Activated T-cell treated with anti-CD3 and anti-CD28 coated beads for 24 hours (primary cell): ENCODE results near the gene SVEP1.

ENCODE experiments used
- DNase-seq: peaks from one replicate; pipeline ENCODE4 v3.0.0-alpha.2; 2020; ENCODE audit warnings: low read depth

The SVEP1 gene

DNA sequence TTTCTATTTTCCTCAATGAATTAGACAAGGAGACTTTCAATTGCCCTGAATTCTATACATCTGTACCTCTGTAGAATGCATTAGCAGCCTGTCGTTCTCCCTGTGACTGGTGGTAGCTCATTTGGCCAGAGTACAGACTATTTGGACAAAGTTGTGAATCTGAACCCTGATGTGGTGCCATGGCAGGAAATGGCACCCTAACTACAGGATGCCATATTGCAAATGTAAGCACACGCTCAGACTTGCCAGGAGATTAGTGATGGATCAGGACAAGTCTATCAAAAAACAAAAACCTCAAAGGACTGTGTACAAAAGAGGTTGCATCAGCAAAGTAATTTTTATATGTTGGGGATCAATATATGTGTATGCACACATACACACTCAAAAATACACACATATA, 58.3 kb downstream of the SVEP1 start:
- DNase-seq: no peak

DNA sequence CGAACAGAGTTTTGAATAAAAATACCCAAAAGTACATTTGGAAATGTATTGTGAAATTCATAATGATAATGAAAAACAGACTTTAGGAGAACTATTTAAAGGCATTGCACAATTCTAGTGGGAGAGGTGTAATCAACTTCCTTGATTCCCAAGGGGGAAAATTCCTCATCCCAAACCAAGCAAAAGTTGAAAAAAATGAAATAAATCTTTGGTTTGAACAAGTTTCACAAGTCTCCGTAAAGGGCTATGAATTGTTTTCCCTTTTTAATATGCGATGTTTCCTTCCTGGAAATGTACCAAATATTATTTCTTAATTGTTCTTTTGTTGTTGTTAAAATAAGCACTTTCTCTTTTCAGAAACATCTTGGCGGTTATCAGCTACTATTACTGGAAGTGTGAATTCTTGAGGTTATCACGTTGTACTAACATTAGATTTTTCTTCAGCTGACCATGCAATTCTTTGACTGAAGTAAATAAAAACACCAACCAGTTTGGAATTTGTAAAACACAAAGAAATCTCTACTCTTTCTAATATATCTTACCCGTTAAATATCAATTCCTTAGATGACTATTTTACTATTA, 59.3 kb downstream of the SVEP1 start:
- no peak for DNase-seq

DNA sequence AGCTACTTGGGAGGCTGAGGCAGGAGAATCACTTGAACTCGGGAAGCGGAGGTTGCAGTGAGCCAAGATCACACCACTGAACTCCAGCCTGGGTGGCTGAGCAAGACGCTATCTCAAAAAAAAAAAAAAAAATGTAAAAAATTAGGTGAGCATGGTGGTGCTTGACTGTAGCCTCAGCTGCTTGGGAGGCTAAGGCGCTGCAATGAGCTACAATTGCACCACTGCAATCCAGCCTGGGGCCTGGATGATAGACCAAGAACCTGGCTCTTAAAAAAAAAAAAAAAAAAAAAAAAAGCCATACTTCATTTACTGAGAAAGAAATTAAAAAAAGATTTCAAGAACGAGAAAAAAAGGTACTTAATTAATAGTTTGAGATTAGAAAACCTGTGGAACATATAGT, 62.1 kb downstream of the SVEP1 start:
- no peak for DNase-seq

DNA sequence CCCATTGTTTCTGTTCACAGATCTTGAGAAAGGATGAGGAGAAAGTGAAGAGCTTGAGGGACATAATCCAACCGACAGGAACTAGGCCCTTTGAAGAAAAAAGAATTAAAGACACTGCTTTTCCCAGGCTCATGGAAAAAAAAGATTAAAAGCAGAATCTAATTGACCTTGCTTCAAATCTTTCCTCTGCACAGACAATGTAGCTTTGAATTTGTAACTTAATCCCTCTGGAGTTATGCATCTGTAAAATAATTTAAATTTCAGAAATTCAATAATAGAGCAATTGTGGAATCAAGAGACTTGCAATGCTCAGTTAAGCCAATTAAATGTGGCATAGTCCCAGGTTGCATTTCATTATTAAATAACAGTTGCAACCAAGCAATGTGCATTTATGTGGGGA, 64.6 kb downstream of the SVEP1 start:
- DNase-seq: no peak

DNA sequence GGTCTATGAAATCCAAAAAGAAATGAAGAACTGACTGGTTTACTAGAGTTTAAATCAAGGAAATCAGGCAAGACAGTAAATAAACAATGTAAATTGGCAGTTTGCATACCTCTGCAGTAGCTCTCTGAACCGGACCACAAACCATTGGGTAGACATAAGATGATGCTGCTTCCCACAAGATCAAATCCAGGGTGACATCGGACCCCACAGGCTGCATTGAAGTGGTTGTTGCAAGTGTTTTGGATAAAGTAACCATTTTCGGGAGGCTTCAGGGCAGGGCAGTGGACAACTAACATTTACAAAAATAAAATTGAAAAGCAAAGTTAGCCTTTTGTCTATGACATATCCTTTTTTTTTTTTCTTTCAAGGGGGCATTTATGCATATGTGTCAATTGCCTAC, 66.7 kb downstream of the SVEP1 start:
- DNase-seq: no peak

DNA sequence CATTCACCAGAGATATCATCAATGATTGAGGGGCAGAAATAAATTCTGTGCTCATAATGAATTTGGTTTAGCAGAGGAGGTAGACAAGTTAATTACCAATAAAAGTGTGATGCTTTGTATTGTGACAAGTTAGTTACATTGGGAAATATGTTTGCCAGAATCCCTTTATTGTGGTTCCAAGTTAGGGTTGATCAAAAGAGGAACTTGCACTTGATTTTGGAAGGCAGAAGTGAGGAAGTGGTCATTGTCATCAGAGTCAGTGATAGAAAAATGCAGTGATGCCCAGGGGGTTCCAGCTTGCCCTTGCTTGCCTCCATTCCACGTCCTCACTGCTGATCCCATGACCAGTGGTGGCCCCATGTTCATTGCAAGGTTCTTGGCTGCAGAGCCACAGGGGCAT, 69.7 kb downstream of the SVEP1 start:
- no peak for DNase-seq

DNA sequence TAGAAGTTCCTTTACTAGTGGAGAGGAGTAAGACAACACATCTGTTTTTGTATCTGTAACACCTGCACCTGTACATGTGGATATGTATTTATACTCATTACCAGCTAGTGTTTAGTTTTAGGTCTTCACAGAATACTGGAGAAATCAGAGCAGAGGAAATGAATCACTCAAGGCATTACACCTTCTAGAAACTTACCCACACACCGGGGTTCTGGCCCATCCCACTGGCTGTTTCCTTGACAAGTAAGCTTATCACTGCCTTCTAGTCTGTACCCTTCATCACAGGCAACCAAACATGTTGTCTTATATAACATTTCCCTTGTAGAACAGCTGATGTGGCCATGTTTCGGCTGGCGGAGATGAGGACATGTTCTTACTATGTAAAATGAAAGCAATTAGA, 76.7 kb downstream of the SVEP1 start:
- DNase-seq: no peak

DNA sequence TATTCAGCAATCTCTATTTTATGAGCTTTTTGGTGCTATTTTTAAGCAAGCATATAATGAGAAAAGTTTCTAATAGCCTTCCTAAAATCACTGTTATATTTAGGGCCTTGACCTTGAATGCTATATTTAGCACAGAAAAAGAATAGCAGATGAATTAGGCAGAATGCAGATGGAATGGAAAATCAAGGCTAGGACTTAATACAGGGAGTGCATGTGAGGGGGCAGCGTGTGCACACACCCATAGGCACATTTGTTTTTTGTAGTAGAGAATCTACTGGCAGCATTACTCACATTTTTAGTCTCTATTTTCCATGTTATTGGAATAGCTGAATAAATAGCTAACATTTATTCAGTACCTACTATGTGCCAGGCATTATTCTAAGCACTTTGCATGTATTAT, 79.9 kb downstream of the SVEP1 start:
- no peak for DNase-seq

DNA sequence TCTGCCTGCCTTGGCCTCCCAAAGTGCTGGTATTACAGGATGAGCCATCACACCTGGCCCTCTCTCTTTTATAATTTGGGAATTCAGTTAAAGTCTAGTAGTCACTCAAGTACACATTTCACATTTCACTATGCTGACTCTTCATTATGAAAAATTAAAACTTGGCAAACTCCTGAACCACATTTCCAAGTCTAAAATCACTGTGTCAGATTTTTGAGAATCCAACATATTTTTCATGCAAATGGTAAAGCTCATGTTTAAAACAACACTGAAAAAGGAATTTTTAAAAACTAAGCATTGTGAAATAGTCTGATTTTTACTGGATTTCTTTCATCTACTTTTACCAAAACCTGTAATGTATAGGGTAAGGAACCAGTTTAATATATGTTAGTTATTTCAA, 92.3 kb downstream of the SVEP1 start:
- DNase-seq: no peak

DNA sequence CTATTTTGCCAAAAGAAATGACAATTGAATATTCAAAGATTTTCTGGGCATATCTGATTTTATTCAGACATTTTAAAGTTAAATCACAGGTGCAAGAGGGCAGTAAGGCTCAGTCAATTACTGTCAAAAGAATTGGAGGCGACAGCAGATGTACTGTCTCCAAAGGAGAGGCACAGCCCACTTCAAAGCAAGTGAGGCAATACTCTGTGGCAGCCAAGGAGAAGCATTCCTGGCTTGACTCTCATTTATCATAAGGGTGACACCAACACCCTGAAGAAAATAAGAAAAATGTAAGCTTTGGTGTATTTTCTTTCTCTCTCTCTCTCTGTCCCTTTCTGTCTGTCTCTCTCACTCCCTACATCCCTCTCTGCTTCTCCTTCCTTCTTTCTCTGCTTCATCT, 93.3 kb downstream of the SVEP1 start:
- no peak for DNase-seq

DNA sequence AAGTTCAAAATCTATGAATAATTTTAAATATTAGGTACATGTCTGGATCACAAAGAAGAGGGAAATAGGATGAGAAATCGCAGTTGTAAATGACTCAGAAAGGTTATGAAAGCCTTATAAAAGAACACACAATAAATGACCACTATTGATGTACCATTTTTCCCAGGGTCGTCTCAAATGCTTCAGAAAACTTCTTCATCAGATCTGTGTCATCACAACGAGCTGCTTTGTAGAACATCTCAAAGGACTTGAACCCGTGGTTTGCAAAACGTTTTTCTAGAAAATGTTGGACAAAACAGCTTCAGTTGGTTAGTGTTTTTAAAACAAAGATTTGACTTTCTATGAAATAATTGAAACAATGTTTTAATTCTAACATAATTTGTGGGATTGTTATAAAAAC, 100.1 kb downstream of the SVEP1 start:
- no peak for DNase-seq

DNA sequence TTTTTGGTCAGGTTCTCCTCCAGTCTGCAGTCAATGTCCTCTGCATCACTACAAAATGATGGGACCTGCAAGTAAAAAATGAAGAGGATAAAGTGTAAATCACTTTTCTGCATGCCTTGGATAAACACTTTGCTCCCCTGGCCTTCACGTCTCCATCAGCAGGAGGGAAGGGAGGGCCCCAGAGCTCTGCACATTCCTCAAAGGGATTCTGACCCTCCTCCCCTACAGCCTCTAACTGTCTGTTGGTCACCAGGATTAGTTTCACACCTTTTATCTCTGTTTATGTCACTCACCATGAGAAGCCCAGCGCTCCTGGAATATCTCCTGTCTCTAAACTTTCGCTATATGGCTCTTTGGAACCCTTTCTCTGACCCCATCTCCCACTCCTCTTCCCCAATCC, 103.3 kb downstream of the SVEP1 start:
- no peak for DNase-seq

DNA sequence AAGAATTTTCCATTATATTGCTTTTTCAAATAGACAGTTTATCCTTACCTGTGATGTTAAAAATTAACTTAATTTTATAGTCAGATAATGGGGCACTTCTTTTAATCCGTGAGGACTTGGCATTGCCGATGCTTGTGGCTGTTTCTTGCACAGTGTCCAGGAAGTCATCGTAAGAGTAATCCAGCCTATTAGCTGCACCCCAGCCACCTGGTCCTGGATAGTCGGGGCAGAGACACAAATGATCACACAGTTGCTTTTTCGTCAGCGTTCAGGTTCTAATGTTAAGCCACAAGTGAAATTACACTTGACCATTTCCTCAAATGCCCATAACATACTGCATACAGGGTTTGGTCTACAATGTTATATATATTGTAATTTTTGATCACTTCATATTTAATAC, 107.4 kb downstream of the SVEP1 start:
- no peak for DNase-seq

DNA sequence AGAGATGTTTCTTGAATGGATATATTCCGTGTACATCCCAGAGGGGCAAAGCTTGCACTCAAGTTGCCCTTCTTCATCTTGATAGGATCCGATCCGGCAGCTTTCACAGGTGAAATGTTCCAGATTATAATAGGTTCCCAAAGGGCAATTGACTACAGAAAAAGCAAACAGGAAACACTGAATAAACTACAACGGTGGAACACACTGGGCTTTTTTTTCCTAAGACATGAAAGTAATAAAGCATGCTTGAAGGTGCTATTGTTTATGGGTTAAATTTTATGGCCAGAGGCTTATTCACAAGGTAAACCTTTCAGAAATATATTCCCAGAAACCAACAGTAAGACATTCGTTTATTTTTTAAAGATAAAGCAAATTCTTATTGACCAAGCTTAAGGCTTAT, 110.6 kb downstream of the SVEP1 start:
- DNase-seq: no peak

DNA sequence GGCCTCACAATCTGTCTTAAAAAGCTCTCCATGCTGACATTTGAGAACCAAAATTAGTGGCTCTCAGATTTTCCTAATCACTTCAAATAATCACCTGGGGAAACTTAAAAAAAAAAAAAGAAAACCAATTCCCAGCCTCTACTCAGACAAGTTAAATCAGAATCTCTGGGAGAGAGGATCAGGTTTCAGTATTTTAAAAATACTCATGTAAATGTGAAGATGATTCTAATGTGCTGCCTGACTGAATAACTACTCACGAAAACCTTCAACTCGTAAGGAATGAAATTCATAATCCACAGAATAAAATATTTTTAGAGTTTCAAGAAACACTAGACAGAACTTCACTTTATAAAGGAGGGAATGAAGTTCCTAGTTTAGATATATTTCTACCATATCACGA, 114.4 kb downstream of the SVEP1 start:
- no peak for DNase-seq

DNA sequence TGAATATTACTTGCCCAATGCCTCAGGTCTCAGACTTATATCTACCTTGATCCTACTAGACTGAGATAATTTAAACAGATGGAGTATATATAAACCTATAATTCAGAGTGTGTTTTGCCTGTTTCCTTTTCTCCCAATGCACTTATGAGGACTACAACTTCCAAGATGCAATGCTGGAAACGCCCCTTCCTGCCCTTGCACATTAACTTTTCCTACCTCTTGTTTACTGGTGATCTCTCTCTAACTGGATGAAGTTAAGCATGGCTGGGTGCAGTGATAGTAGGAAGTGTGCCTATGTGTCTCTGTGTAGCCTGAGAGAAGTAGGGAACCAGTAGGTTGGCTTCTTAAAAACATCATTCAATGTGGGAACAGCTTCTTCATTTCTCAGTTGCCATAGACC, 115.2 kb downstream of the SVEP1 start:
- no peak for DNase-seq

DNA sequence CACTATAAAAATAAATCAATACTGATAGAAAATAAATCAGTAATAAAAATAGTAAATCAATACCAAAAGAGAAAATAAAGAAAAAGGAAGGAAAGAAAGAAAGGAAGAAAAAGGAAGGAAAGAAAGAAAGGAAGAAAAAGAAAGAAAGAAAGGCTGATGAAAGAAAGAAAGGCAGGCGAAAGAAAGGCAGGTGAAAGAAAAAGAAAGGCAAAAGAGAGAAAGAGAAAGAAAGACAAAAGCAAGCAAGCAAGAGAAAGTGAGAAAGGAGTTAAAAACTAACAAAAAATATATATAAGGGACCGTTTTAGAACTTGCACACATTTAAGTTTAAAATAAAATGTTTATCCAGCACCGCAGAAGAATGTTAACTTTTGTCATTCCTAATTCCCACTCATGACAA, 116.0 kb downstream of the SVEP1 start:
- no peak for DNase-seq

DNA sequence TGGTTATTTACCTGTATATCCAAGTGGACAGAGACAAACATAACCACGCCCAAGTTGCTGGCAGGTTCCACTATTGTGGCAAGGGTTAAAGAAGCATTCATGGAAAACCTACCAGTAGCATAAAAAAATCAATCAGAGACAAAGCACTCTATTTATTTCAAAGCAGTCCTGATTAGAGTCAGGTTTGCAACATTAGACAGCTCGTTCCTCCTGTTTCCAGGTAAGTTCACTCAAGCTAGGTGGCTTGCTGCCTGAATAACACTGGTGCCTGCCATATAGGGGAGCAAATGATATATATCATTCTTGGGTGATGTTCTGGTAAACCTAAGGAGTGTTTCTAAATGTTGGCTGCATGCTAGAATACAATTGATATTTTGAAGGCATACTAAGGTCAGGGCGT, 122.3 kb downstream of the SVEP1 start:
- DNase-seq: no peak

DNA sequence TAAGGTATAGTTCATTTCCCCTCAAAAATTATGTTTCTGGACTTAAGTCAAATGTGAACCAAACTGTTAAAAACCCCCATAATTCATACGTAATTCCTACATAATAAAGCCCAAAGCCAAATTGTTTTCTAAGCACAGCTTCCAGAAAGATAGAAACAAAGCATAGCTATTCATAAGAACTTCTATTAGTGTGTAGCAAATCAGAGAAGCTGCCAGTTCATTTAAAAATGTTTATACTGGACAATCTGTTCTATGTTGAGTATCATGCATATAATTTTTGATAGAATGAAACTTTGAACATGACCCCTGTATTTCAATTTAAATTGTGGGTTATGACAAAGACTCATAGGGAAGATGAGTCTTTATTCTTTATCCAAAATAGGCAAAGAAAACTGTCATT, 122.9 kb downstream of the SVEP1 start:
- no peak for DNase-seq

DNA sequence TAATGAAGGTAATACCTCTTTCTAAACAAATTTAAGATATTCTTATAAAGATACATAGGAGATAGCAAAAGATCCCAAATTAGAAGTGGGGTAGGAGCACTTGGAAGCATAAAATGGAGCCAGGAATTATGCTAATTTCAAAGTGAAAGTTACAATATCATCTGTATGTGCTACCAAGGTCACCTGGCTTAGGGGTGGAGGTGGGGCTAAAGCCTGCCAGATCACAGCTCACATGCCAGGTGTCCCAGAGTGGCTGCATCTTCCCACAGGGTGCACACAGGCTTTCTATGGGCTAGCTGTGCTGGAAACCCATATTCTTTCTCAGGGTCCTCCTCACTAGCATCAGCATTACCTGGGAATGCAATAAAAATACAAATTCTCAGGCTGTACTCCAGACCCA, 123.7 kb downstream of the SVEP1 start:
- no peak for DNase-seq

DNA sequence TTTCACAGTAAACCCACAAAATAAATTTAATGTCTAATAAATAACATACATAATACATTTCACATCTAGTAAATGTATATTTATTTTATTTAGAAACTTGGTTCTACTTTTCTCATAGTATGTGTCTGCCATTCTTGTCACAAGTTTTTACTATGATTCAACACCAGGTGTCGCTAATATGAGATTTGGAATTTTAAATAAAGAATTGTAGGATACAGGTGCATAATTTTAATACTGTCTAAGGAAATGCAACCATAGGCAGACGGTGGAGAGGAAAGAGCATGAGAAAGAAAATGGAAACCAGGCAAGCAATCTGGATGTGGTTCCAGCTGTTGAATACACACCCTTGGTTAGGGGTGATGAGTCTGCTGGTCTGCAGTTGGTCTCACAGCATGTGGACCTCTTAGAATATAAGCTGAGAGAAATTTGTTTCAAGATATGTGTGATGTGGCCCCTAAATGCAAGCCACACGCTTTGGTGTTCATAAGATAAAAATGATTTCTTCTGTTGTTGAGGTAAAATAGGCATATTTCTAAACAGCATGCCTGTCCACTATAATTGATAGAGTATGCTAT, 127.2 kb downstream of the SVEP1 start:
- DNase-seq: no peak

DNA sequence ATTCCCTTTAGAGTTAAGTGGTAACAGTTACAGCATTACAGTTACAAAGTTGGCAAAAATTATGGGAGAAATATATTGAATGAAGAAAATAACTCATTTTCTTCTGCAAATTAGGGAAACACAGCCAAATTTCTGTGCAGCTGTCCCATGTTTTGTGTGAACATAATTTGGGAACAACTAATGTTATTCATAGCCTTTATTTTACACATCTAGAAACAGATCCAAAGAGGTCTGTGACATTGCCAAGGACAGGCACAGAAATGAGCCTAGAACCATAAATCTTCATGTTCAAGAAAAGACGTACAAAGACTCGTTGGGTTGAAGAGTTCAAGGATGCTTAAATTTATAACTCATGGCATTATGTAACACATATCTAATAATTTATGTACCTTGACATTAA, 127.8 kb downstream of the SVEP1 start:
- no peak for DNase-seq

DNA sequence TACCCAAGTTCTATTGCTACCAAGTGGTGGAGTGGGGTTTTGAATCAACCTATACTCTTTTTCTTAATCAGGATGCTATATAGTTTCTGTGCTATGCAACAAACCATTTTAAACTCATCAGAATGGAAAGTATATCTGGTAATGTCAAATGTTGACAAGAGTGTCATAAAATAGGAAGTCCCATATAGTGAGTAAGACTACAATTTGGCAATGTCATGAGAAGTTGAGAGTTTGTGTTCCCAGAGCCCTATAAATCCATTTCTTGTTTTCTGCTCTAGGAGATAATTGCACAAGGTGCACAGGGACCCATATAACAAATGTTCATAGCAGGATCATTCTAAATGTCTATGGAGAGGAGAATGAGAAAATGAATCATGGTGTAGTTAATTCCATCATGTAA, 132.1 kb downstream of the SVEP1 start:
- DNase-seq: no peak

DNA sequence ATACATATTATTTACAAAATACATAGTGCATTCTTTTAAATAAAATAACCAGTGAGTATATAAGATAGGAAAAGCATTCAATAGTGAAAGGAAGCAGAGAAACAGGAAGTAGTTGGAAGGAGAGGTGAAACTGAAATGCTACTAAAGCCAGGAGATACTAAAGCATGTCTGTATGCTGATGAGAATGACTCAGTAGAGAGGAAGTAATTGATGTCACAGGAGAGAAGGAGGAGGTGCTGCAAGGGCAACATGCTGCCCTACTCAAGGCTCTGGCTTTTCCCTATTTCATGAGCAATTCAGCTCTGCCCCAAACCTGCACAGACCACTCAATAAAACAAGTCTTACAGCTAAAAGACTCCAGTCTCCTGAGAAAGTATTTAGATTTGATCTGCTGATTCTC, 133.4 kb downstream of the SVEP1 start:
- DNase-seq: no peak

DNA sequence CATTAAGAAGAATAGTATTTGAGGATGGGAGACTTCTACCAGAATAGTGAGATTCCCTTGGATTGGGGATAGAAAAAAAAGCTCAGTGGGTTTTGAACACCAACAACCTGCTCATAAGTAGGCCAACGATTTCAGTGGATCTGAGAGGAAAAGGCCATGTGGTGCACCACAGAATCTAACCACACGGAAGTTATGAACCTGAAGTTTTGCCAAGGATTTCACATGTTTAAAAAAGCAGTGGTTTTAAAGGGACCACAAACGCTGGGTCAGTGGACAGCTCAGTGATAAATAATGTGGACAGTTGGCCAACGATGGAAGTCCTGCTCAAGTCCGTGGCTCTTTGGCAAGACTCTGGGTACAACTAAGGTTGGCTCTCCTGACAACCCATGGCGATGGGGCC, 134.6 kb downstream of the SVEP1 start:
- no peak for DNase-seq
